ENCODE results near the gene PXDN. TPM values are rescaled to one million over a fixed set of nuclear protein-coding genes. Genes with fewer than 3 reads are reported as not detected.

PXDN gene
- total and polyA plus RNA-seq, 2 of the 13 experiments (the other 11 are each of a cell fraction or from before 2014, with no cell fraction given) = not detected

DNA sequence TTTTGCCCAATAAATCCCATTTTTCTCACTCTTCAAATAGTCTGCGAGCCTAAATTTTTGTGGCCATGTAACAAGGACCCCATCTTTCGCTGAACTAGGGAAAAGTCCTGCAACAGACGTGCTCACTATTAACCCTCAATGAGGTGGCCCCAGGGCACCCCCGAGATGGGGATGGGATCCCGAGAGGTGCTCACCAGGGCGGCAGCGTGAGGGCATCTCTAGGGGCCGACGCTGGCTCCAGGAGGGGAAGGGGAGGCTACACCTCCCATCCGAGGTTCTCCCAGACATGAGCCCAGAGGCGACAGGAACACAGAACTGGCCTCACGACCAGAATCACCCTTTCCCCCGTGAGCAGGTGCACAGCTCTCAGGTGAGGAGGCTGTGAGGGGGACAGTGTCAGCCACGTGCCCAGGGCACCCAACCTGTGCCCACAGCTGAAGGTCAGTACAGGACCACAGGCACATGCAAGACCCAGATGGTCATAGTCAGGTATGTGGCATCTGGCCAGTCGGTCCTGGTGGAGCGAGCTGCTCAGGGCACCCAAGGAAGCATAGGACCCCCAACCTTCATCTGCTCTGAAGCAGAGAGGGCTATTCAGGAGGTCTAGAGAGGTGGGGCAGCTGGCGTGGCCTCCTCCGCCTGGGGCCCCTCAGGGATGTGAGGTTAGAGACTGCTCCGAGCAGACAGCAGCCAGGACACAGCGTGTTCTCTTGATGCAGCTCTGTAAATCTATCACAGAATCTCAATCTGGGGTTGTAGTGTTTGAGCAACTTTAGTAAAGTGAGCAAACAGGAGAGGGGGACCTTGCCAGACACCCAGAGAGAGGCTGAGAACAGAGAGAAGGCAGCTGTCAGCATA lies 62.8 kb downstream of the PXDN start (continued):
- no peak for TF ChIP-seq THRA (CRISPR knock-in tag; IDR thresholded peaks at IDR 0.05; ENCODE audit: borderline replicate concordance)

- no TSS peak for BruUV-seq (replicated peaks)
- H3K27ac ChIP-seq (ENCODE audit: extremely low read length, insufficient read depth, low read length) = no peak overlapping the region
- H3K27me3 ChIP-seq (ENCODE audit: control insufficient read depth in 1 of 2, insufficient read depth in 2 of 2, low read length in 2 of 2) = peaks cover 2 to 39% of the 10 kb centered on the region in 2 experiments
- H3K79me2 ChIP-seq (ENCODE audit: insufficient read depth, low read length) = no peaks in the 10 kb centered on the region
- intact Hi-C loops (cut with micrococcal nuclease; ENCODE audit: unreplicated experiment) (no loop called here), in situ Hi-C loops (cut with HindIII; ENCODE audit: extremely low pct_ligation_motif_present, low pct_unique_long_range_greater_than_20kb) (no loop called here)
- no peaks in the 10 kb centered on the region for H4K20me1 ChIP-seq (ENCODE audit: insufficient read depth, low read length)
- H3K4me3 ChIP-seq (replicated peaks in 1 of 3; ENCODE audit: insufficient read depth in 1 of 3, low read depth in 2 of 3, low read length in 3 of 3) = no peak overlapping the region
- CTCF ChIA-PET (ENCODE audit: low intra/inter-chr PET ratio, low total read pairs) = no interaction called here
- FAIRE-seq = no peak
- no peaks in the 10 kb centered on the region for H3K36me3 ChIP-seq (replicated peaks in 1 of 2; ENCODE audit: control insufficient read depth in 1 of 2, insufficient read depth in 2 of 2, low read length in 2 of 2)
- DNase-seq (ENCODE audit: low spot score) = no peak
- no peaks in the 10 kb centered on the region for H3K9me3 ChIP-seq (ENCODE audit: low read length)
- no peak overlapping the region for H3K9ac ChIP-seq (ENCODE audit: insufficient read depth, low read depth, low read length)
- H2AFZ ChIP-seq (ENCODE audit: low read length) = no peak overlapping the region
- H3K4me2 ChIP-seq (ENCODE audit: low read depth, low read length) = no peak overlapping the region
- POLR2A ChIA-PET = no interaction called here
- WGBS (ENCODE audit: low lambda C conversion rate) = 62% methylated on average over 3 of the region's 3 CpGs
- no peaks in the 10 kb centered on the region for H3K4me1 ChIP-seq (ENCODE audit: insufficient read depth, low read length)
- ATAC-seq = no peak
- TF ChIP-seq NPAS2 (CRISPR knock-in tag; IDR thresholded peaks at IDR 0.05; ENCODE audit: borderline replicate concordance) (no peak), TRIM22 (IDR thresholded peaks at IDR 0.05) (no peak), ZNF160 (CRISPR knock-in tag; IDR thresholded peaks at IDR 0.05) (no peak), REPIN1 (CRISPR knock-in tag; IDR thresholded peaks at IDR 0.05; ENCODE audit: borderline replicate concordance, low read depth) (no peak), PREB (CRISPR knock-in tag; IDR thresholded peaks at IDR 0.05) (no peak), ZNF839 (CRISPR knock-in tag; IDR thresholded peaks at IDR 0.05; ENCODE audit: borderline replicate concordance) (no peak), ZNF777 (CRISPR knock-in tag; IDR thresholded peaks at IDR 0.05) (no peak)
- TF ChIP-seq, protein P1, sequence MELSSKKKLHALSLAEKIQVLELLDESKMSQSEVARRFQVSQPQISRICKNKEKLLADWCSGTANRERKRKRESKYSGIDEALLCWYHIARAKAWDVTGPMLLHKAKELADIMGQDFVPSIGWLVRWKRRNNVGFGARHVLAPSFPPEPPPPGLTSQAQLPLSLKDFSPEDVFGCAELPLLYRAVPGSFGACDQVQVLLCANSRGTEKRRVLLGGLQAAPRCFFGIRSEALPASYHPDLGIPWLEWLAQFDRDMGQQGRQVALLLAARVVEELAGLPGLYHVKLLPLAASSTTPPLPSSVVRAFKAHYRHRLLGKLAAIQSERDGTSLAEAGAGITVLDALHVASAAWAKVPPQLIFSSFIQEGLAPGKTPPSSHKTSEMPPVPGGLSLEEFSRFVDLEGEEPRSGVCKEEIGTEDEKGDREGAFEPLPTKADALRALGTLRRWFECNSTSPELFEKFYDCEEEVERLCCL (CRISPR knock-in tag; IDR thresholded peaks at IDR 0.05; ENCODE audit: borderline replicate concordance) = no peak
- TF ChIP-seq, protein P2, sequence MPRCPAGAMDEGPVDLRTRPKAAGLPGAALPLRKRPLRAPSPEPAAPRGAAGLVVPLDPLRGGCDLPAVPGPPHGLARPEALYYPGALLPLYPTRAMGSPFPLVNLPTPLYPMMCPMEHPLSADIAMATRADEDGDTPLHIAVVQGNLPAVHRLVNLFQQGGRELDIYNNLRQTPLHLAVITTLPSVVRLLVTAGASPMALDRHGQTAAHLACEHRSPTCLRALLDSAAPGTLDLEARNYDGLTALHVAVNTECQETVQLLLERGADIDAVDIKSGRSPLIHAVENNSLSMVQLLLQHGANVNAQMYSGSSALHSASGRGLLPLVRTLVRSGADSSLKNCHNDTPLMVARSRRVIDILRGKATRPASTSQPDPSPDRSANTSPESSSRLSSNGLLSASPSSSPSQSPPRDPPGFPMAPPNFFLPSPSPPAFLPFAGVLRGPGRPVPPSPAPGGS (CRISPR knock-in tag; IDR thresholded peaks at IDR 0.05) = no peak
- TF ChIP-seq, protein P3, sequence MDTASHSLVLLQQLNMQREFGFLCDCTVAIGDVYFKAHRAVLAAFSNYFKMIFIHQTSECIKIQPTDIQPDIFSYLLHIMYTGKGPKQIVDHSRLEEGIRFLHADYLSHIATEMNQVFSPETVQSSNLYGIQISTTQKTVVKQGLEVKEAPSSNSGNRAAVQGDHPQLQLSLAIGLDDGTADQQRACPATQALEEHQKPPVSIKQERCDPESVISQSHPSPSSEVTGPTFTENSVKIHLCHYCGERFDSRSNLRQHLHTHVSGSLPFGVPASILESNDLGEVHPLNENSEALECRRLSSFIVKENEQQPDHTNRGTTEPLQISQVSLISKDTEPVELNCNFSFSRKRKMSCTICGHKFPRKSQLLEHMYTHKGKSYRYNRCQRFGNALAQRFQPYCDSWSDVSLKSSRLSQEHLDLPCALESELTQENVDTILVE (CRISPR knock-in tag; IDR thresholded peaks at IDR 0.05) = no peak
Measured at GRCh38 chr2:1681017-1681318, 63.3 kb downstream of the PXDN start.
